Measurements from ENCODE around the gene CD99. TPM values are rescaled to one million over a fixed set of nuclear protein-coding genes. Genes with fewer than 3 reads are reported as not detected.
"Not testable (repeated sequence)": the region's sequence is repeated elsewhere in the genome, so short reads cannot be mapped to it uniquely, and the experiment has no call there.

Gene CD99
- polyA plus RNA-seq, 4 donors: 101 to 307 (median 183) TPM

DNA sequence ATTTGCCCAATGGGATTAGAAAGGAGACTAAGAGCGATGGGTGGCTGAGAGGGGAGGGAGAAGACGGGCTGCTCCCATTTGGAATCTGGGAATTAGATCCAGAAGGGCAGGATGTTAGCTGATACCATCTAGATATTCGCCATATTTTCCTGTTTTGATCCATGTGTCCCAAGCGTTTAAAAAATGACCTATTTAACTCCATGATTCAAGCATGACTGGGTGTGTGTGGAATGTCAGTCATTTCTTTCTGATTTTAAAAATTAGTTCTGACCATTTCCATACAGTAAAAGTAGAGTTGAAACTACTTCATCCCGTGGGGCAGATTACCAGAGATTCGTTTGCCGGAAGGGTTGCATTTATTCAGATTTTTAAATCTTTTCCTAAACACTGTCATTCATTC, 61.3 kb downstream of the CD99 start:
- not testable (repeated sequence) for H3K36me3 ChIP-seq (ENCODE audit: control insufficient read depth in 3 of 3, insufficient read depth in 2 of 3, low read depth in 1 of 3, low read length in 3 of 3); H3K4me3 ChIP-seq (ENCODE audit: low read depth in 1 of 3, low read length in 3 of 3); FAIRE-seq; H3K27ac ChIP-seq (ENCODE audit: low read depth in 1 of 3, low read length in 2 of 3); H3K4me1 ChIP-seq (ENCODE audit: control insufficient read depth in 3 of 3, insufficient read depth in 2 of 3, low read depth in 1 of 3, low read length in 2 of 3); DNase-seq; H3K27me3 ChIP-seq (ENCODE audit: control insufficient read depth in 3 of 3, insufficient read depth in 3 of 3, low read length in 3 of 3); H3K9me3 ChIP-seq (ENCODE audit: control insufficient read depth in 2 of 2, insufficient read depth in 1 of 2, low read depth in 1 of 2, low read length in 1 of 2)
- 88 to 93% (median 90%) methylated on average over 5 to 6 of the region's 7 CpGs for WGBS, 3 donors

DNA sequence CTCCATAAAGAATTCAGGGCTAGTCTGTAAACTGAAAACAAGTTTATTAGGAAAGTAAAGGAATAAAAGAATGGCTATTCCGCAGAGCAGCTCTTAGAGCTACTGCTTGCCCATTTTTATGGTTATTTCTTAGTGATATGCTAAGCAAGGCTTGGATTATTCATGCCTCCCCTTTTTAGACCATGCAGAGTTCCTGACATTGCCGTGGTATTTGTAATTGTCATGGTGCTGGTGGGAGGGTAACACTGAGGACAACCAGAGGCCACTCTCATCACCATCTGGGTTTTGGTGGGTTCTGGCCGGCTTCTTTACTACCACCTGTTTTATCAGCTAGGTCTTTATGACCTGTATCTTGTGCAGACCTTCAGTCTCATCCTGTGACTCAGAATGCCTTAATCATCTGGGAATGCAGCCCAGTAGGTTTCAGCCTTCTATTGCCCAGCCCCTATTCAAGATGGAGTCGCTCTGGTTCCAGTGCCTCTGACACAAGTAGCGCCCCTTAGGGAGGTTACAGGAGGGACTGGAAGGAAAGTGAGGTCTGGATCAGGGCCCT, 64.1 kb downstream of the CD99 start:
- H3K27ac ChIP-seq (ENCODE audit: low read depth in 1 of 3, low read length in 2 of 3); H3K4me1 ChIP-seq (ENCODE audit: control insufficient read depth in 3 of 3, insufficient read depth in 2 of 3, low read depth in 1 of 3, low read length in 2 of 3); H3K27me3 ChIP-seq (ENCODE audit: control insufficient read depth in 3 of 3, insufficient read depth in 3 of 3, low read length in 3 of 3); H3K4me3 ChIP-seq (ENCODE audit: low read depth in 1 of 3, low read length in 3 of 3); FAIRE-seq; H3K36me3 ChIP-seq (ENCODE audit: control insufficient read depth in 3 of 3, insufficient read depth in 2 of 3, low read depth in 1 of 3, low read length in 3 of 3); H3K9me3 ChIP-seq (ENCODE audit: control insufficient read depth in 2 of 2, insufficient read depth in 1 of 2, low read depth in 1 of 2, low read length in 1 of 2): not testable (repeated sequence)
- DNase-seq: peak in 1 of 2 donors; percentile 8
- 61 to 72% (median 61%) methylated on average over 5 of the region's 5 CpGs for WGBS, 3 donors

DNA sequence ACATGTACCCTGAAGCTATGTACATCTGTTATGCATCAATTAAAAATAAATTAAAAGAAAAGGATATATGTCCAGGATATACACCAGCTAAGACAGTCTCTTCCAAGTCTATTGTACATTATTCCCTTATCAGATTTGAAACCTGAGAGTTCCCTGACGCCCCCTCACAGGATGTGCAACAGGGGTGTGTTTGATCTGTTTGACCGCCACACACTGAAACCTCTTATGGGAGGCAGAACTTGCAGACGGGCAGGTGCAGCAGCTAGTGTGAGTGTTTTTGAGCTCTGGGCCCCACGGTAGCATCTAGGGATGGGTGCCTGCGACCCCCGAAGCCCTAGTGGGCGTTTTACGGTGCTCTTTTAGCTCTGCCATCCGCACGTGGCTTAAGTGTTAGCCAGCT, 65.5 kb downstream of the CD99 start:
- no peak for DNase-seq
- no peak overlapping the region for H3K4me3 ChIP-seq (ENCODE audit: low read depth in 1 of 3, low read length in 3 of 3)
- no peaks in the 10 kb centered on the region for H3K36me3 ChIP-seq (ENCODE audit: control insufficient read depth in 3 of 3, insufficient read depth in 2 of 3, low read depth in 1 of 3, low read length in 3 of 3)
- no peaks in the 10 kb centered on the region for H3K9me3 ChIP-seq (ENCODE audit: control insufficient read depth in 2 of 2, insufficient read depth in 1 of 2, low read depth in 1 of 2, low read length in 1 of 2)
- WGBS, 3 donors: 65 to 74% (median 72%) methylated on average over 10 of the region's 10 CpGs
- H3K27ac ChIP-seq (ENCODE audit: low read depth in 1 of 3, low read length in 2 of 3): no peak overlapping the region
- no peaks in the 10 kb centered on the region for H3K4me1 ChIP-seq (ENCODE audit: control insufficient read depth in 3 of 3, insufficient read depth in 2 of 3, low read depth in 1 of 3, low read length in 2 of 3)
- no peak for FAIRE-seq
- H3K27me3 ChIP-seq (ENCODE audit: control insufficient read depth in 3 of 3, insufficient read depth in 3 of 3, low read length in 3 of 3): no peaks in the 10 kb centered on the region

DNA sequence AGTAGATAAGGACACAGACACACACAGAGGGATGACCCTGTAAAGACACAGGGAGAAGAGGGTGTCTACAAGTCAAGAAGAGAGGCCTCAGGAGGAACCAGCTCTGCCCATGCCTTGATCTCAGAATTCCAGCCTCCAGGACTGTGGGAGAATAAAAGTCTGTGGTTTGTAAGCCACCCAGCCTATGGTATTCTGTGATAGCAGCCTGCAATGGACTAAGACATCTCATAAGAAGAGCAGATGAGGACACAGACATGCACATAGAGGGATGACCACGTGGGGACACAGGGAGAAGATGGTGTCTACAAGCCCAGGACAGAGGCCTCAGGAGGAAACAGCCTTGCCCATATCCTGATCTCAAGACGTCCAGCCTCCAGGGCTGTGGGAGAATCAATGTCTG, 70.2 kb downstream of the CD99 start:
- DNase-seq (no peak), FAIRE-seq (no peak)
- Histone ChIP-seq H3K27ac (ENCODE audit: low read depth in 1 of 3, low read length in 2 of 3) (no peak overlapping the region), H3K4me3 (ENCODE audit: low read depth in 1 of 3, low read length in 3 of 3) (no peak overlapping the region), H3K4me1 (ENCODE audit: control insufficient read depth in 3 of 3, insufficient read depth in 2 of 3, low read depth in 1 of 3, low read length in 2 of 3) (no peaks in the 10 kb centered on the region), H3K9me3 (ENCODE audit: control insufficient read depth in 2 of 2, insufficient read depth in 1 of 2, low read depth in 1 of 2, low read length in 1 of 2) (peaks cover 0 to 4% of the 10 kb centered on the region in 2 donors), H3K36me3 (ENCODE audit: control insufficient read depth in 3 of 3, insufficient read depth in 2 of 3, low read depth in 1 of 3, low read length in 3 of 3) (no peaks in the 10 kb centered on the region), H3K27me3 (ENCODE audit: control insufficient read depth in 3 of 3, insufficient read depth in 3 of 3, low read length in 3 of 3) (no peaks in the 10 kb centered on the region)
- 71 to 74% (median 72%) methylated on average over 2 of the region's 2 CpGs for WGBS, 3 donors

DNA sequence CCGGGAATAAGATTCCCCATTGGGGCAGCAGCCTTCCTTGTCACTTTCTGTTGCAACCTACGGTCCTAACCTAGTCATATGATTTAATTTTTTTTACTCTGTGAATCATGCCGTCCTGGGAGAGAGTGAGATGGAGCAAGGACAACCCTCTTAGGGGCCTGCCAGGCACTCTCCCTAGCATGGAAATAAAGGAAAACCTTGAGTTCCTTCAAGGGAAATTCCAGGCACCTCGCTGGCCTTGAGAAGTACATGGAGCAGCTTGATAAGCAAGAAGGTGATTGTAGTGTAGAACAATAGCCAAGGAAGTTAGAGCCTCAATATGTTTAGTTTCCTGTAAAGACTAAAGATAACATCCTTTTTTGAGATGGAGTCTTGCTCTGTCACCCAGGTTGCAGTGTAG, 71.6 kb downstream of the CD99 start:
- H3K27me3 ChIP-seq (ENCODE audit: control insufficient read depth in 3 of 3, insufficient read depth in 3 of 3, low read length in 3 of 3); H3K27ac ChIP-seq (ENCODE audit: low read depth in 1 of 3, low read length in 2 of 3); H3K9me3 ChIP-seq (ENCODE audit: control insufficient read depth in 2 of 2, insufficient read depth in 1 of 2, low read depth in 1 of 2, low read length in 1 of 2); H3K36me3 ChIP-seq (ENCODE audit: control insufficient read depth in 3 of 3, insufficient read depth in 2 of 3, low read depth in 1 of 3, low read length in 3 of 3); H3K4me3 ChIP-seq (ENCODE audit: low read depth in 1 of 3, low read length in 3 of 3); FAIRE-seq; H3K4me1 ChIP-seq (ENCODE audit: control insufficient read depth in 3 of 3, insufficient read depth in 2 of 3, low read depth in 1 of 3, low read length in 2 of 3): not testable (repeated sequence)
- 37 to 56% (median 49%) methylated on average over 4 of the region's 4 CpGs for whole genome bisulfite sequencing, 3 donors
- peak in 1 of 2 donors; percentile 33 for DNase-seq

DNA sequence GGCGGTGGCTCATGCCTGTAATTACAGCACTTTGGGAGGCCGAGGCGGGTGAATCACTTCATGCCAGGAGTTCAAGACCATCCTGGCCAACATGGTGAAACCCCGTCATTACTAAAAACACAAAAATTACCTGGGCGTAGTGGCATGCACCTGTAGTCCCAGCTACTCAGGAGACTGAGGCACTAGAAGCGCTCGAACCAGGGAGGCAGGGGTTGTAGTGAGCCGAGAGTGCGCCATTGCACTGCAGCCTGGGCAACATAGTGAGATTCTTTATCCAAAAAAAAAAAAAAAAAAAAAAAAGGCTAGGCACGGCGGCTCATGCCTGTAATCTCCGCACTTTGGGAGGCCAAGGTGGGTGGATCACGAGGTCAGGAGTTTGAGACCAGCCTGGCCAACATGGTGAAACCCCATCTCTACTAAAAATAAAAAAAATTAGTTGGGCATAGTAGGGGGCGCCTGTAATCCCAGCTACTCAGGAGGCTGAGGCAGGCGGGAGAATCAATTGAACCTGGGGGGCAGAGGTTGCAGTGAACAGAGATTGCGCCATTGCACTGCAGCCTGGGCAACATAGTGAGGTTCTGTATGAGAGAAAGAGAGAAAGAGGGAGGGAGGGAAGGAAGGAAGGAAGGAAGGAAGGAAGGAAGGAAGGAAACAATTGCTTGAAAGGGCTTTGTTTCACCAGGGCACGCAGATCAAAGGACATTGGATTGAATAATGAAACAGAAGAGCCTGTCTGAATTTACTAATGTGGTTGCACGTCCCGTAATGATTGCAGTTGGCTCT, 73.9 kb downstream of the CD99 start:
- not testable (repeated sequence) for H3K27me3 ChIP-seq (ENCODE audit: control insufficient read depth in 3 of 3, insufficient read depth in 3 of 3, low read length in 3 of 3); FAIRE-seq; H3K9me3 ChIP-seq (ENCODE audit: control insufficient read depth in 2 of 2, insufficient read depth in 1 of 2, low read depth in 1 of 2, low read length in 1 of 2); H3K27ac ChIP-seq (ENCODE audit: low read depth in 1 of 3, low read length in 2 of 3); DNase-seq; H3K36me3 ChIP-seq (ENCODE audit: control insufficient read depth in 3 of 3, insufficient read depth in 2 of 3, low read depth in 1 of 3, low read length in 3 of 3); H3K4me1 ChIP-seq (ENCODE audit: control insufficient read depth in 3 of 3, insufficient read depth in 2 of 3, low read depth in 1 of 3, low read length in 2 of 3); H3K4me3 ChIP-seq (ENCODE audit: low read depth in 1 of 3, low read length in 3 of 3)
- WGBS, 3 donors: 73 to 78% (median 77%) methylated on average over 16 to 19 of the region's 19 CpGs

DNA sequence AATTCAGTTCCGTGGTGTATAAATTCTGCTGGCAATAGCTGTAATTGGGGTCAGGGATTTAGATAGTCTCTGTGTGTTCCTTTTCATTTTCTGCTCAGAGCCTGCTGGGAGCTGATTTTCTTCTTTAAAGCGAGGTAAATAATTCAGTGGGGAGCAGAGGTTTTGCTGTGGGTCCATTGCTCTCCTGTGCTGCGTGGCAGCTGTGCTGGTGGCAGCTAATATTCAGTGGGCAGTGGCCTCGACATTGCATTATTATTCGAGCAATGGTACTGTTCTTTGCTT, 74.4 kb downstream of the CD99 start:
- peak in 1 of 2 donors; percentile 12 for DNase-seq
- 36 to 62% (median 40%) methylated on average over 5 of the region's 5 CpGs for WGBS, 3 donors
- Histone ChIP-seq H3K4me3 (ENCODE audit: low read depth in 1 of 3, low read length in 3 of 3) (no peak overlapping the region), H3K27ac (ENCODE audit: low read depth in 1 of 3, low read length in 2 of 3) (no peak overlapping the region), H3K36me3 (ENCODE audit: control insufficient read depth in 3 of 3, insufficient read depth in 2 of 3, low read depth in 1 of 3, low read length in 3 of 3) (no peaks in the 10 kb centered on the region), H3K9me3 (ENCODE audit: control insufficient read depth in 2 of 2, insufficient read depth in 1 of 2, low read depth in 1 of 2, low read length in 1 of 2) (peaks cover 0 to 4% of the 10 kb centered on the region in 2 donors), H3K4me1 (ENCODE audit: control insufficient read depth in 3 of 3, insufficient read depth in 2 of 3, low read depth in 1 of 3, low read length in 2 of 3) (peaks cover 0 to 4% (median 0%) of the 10 kb centered on the region in 3 donors), H3K27me3 (ENCODE audit: control insufficient read depth in 3 of 3, insufficient read depth in 3 of 3, low read length in 3 of 3) (no peaks in the 10 kb centered on the region)
- no peak for FAIRE-seq

DNA sequence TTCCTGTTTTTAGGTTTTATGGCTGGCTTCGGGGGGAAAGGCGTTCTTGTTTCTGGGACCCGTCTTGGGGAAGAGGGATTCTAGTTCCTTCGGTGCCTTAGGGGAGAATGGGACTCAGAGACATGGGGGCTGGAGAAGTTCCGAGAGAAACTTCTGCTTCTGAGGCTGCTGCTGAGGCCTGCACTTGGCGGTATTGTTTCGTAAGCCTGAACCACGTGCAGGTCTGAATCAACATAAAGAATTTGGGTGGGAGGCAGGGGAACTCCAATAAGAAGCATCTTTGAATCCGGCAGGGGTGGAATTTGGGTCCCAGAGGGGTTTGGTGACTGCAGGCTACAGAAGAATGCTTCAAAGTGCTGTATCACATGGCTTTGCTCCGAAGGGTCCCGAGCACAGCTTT, 75.8 kb downstream of the CD99 start:
- Histone ChIP-seq H3K27me3 (ENCODE audit: control insufficient read depth in 3 of 3, insufficient read depth in 3 of 3, low read length in 3 of 3) (no peaks in the 10 kb centered on the region), H3K9me3 (ENCODE audit: control insufficient read depth in 2 of 2, insufficient read depth in 1 of 2, low read depth in 1 of 2, low read length in 1 of 2) (peaks cover 0 to 4% of the 10 kb centered on the region in 2 donors), H3K27ac (ENCODE audit: low read depth in 1 of 3, low read length in 2 of 3) (no peak overlapping the region), H3K36me3 (ENCODE audit: control insufficient read depth in 3 of 3, insufficient read depth in 2 of 3, low read depth in 1 of 3, low read length in 3 of 3) (no peaks in the 10 kb centered on the region), H3K4me3 (ENCODE audit: low read depth in 1 of 3, low read length in 3 of 3) (no peak overlapping the region), H3K4me1 (ENCODE audit: control insufficient read depth in 3 of 3, insufficient read depth in 2 of 3, low read depth in 1 of 3, low read length in 2 of 3) (peaks cover 0 to 4% (median 0%) of the 10 kb centered on the region in 3 donors)
- FAIRE-seq: no peak
- no peak for DNase-seq
- WGBS, 3 donors: 85 to 95% (median 93%) methylated on average over 11 of the region's 11 CpGs
